B cell (primary cell): ENCODE measurements around the gene ALOX5AP. TPM values are rescaled to one million over a fixed set of nuclear protein-coding genes. Genes with fewer than 3 reads are reported as not detected.

ENCODE experiments used
- ATAC-seq: fragments of 200-7000 bp; cut with Tn5 transposase; one replicate; pipeline ENCODE4 v1.10.0; 2021; ENCODE audit warnings: low read depth, mild to moderate bottlenecking, moderate number of reproducible peaks, moderate library complexity
- CTCF ChIA-PET: fragments of 350-600 bp; sonication (Branson Sonifier 250); formaldehyde crosslinking; loops from one replicate; lab custom pipeline; 2021; ENCODE audit warnings: antibody characterized with exemption, inconsistent platforms; lab: Charles Lee
- POLR2A ChIA-PET: fragments of 350-600 bp; sonication (Branson Sonifier 250); formaldehyde crosslinking; loops from one replicate; lab custom pipeline; 2021; ENCODE audit warnings: antibody characterized with exemption; lab: Charles Lee
- DNase-seq: peaks from one replicate; pipeline ENCODE4 v3.0.0; 2013
- H2AFZ ChIP-seq: 2 replicates; pipeline ENCODE4 v1.6.1; 2012; ENCODE audit warnings: mild to moderate bottlenecking, low read depth, low read length; ENCODE audit not compliant: insufficient read depth, poor library complexity, severe bottlenecking
- H3K27ac ChIP-seq, 2 donors: 1 replicate in 1 of 2; 2 replicates in 1 of 2; pipeline ENCODE4 v1.5.1; 2012 to 2013; ENCODE audit warnings: low read length in 2 of 2, mild to moderate bottlenecking in 2 of 2, moderate library complexity in 1 of 2
- H3K27me3 ChIP-seq, 4 experiments: fragments of 200-600 bp in 1 of 4; sonication (generic) in 1 of 4; replicated peaks in 1 of 4; 1 replicate in 2 of 4; 2 replicates in 2 of 4; pipeline versions ENCODE4 v1.6.1 to v1.7.0; 2013 to 2016; ENCODE audit warnings: low read length in 3 of 4, mild to moderate bottlenecking in 2 of 4, mixed read lengths in 1 of 4, moderate library complexity in 1 of 4; ENCODE audit not compliant: insufficient read depth in 4 of 4, control insufficient read depth in 3 of 4; ENCODE audit errors: control extremely low read depth in 1 of 4
- H3K36me3 ChIP-seq, 2 experiments: replicated peaks in 1 of 2; 1 replicate in 1 of 2; 2 replicates in 1 of 2; pipeline versions ENCODE4 v1.6.1 to v1.7.1; 2013; ENCODE audit warnings: low read length in 1 of 2; ENCODE audit not compliant: insufficient read depth in 2 of 2, control insufficient read depth in 1 of 2; ENCODE audit errors: control extremely low read depth in 1 of 2, extremely low read depth in 1 of 2
- H3K4me1 ChIP-seq, 2 donors: fragments of 200-600 bp in 1 of 2; sonication (generic) in 1 of 2; 1 replicate in 1 of 2; 2 replicates in 1 of 2; pipeline versions ENCODE4 v1.5.1 to v1.6.1; 2013 to 2017; ENCODE audit warnings: low read length in 2 of 2; ENCODE audit not compliant: control insufficient read depth in 2 of 2, insufficient read depth in 2 of 2
- H3K4me2 ChIP-seq: replicated peaks from 2 replicates; pipeline ENCODE3; 2012; ENCODE audit warnings: mild to moderate bottlenecking, low read depth, low read length; ENCODE audit not compliant: poor library complexity, severe bottlenecking
- H3K4me3 ChIP-seq, 5 experiments: fragments of 200-600 bp in 1 of 5; sonication (generic) in 1 of 5; 1 replicate in 3 of 5; 2 replicates in 2 of 5; pipeline versions ENCODE4 v1.5.1 to v1.7.0; 2011 to 2016; ENCODE audit warnings: low read length in 4 of 5, mild to moderate bottlenecking in 4 of 5, low read depth in 2 of 5, control low read depth in 1 of 5, moderate library complexity in 1 of 5; ENCODE audit not compliant: insufficient read depth in 1 of 5; ENCODE audit errors: control extremely low read depth in 1 of 5, extremely low read depth in 1 of 5
- H3K79me2 ChIP-seq: fragments of 200-600 bp; sonication (generic); one replicate; pipeline ENCODE4 v1.6.0; 2016; ENCODE audit warnings: low read length; ENCODE audit not compliant: control insufficient read depth, insufficient read depth
- H3K9ac ChIP-seq: fragments of 200-600 bp; sonication (generic); 2 replicates; pipeline ENCODE4 v1.6.1; 2017; ENCODE audit warnings: mild to moderate bottlenecking, low read length, moderate library complexity
- H3K9me3 ChIP-seq, 3 donors: one replicate each; pipeline versions ENCODE4 v1.6.1 to v1.7.1; 2013; ENCODE audit warnings: low read length in 2 of 3; ENCODE audit not compliant: control insufficient read depth in 2 of 3, insufficient read depth in 1 of 3; ENCODE audit errors: control extremely low read depth in 1 of 3
- H4K20me1 ChIP-seq: 2 replicates; pipeline ENCODE4 v1.6.0; 2012; ENCODE audit warnings: mild to moderate bottlenecking, low read length; ENCODE audit not compliant: insufficient read depth, control insufficient read depth, poor library complexity, severe bottlenecking
- H3K27ac Mint-ChIP-seq: one replicate; pipeline ENCODE4 v1.8.0; 2021; ENCODE audit warnings: mixed read lengths
- H3K27me3 Mint-ChIP-seq: one replicate; pipeline ENCODE4 v1.8.0; 2021; ENCODE audit warnings: mixed read lengths
- H3K4me1 Mint-ChIP-seq: one replicate; pipeline ENCODE4 v1.8.0; 2021; ENCODE audit warnings: mixed read lengths
- H3K4me3 Mint-ChIP-seq: one replicate; pipeline ENCODE4 v1.8.0; 2021; ENCODE audit warnings: mixed read lengths
- H3K9me3 Mint-ChIP-seq: one replicate; pipeline ENCODE4 v1.8.0; 2022; ENCODE audit warnings: mixed read lengths; ENCODE audit not compliant: insufficient read depth
- EZH2 ChIP-seq: IDR thresholded peaks from 2 replicates; pipeline ENCODE4 v1.6.1; 2012; ENCODE audit warnings: borderline replicate concordance, low read depth, mild to moderate bottlenecking, moderate library complexity, low read length; ENCODE audit not compliant: insufficient read depth, poor library complexity, severe bottlenecking
- WGBS: methylation state at CpG from one replicate; pipeline ENCODE4 v1.1.5; 2013; ENCODE audit warnings: missing lambda C conversion rate; ENCODE audit not compliant: insufficient coverage; 5-methylcytosine and 5-hydroxymethylcytosine counted together
- intact Hi-C: fragments of 100-400 bp; cut with micrococcal nuclease; formaldehyde crosslinking; loops from one replicate; pipeline ENCODE4 v1.10.0; 2022
- polyA plus RNA-seq: library from polyadenylated mRNA; depleted of rRNA; stranded (reverse); fragments of >200 nt; gene quantifications from 2 replicates; pipeline ENCODE4 v1.2.3, GENCODE V29; 2012
- total RNA-seq, 2 donors: library from RNA; stranded (reverse); fragments of 120-200 nt in 1 of 2; gene quantifications; 1 replicate in 1 of 2; 2 replicates in 1 of 2; pipeline versions ENCODE4 v1.2.3 to v1.2.4, GENCODE V29; 2013 to 2022
- TF ChIP-seq, protein P1 (sequence below): fragments of 200-600 bp; IDR thresholded peaks from one replicate; pipeline ENCODE4 v1.8.0; 2022; ENCODE audit warnings: antibody characterized with exemption, mild to moderate bottlenecking

Gene ALOX5AP
- total and polyA plus RNA-seq, 2 donors (not counting 1 experiment from before 2014, with no cell fraction given) = 81.4 to 87.5 TPM

DNA sequence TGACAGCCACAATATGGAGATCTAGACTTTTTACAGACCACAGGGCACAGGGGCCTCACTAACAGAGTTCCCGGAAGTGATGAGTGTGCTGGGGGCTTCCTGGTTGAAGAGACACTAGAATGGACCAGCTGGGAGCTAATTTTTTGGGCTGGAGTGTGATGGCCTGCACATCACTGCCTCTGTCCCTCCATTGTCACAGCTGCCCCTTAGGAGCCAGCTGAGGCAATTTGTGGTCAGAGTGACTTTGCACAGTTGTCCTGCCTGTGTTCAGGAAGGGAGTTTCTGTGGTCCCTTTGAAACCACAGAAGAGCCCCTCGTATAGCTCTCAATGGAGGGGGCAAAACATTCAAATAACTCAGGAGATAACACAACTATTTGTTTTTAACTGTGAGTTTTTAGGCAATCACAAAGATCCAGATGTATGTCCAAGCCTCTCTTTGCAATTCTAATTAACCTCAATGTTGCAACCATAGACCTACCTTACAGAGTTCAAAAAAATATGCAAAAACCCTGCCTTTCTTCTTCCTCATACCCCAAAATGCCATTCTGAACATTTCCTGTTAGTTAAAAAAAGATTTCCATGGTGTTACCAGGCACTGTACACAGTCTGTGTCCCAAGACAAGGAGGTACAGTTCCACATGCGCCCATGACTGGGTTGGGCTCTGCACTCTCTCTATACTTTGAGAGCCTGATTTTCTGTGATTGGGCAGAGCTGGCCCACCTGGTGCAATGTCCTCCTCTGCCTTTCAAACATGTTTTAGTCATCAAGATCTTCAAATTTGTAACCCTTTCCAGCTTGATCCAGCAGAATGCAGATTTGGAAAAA is 2.4 kb downstream of the ALOX5AP start:
- no peaks in the 10 kb centered on the region for H3K27me3 Mint-ChIP-seq
- no peaks in the 10 kb centered on the region for H3K9me3 Mint-ChIP-seq
- peak overlapping the region; percentile 6 to 80 for H3K27ac ChIP-seq
- peak overlapping the region; percentile 23 for H2AFZ ChIP-seq
- ChIA-PET POLR2A (interaction anchor here (0.6 to 1.4 kb wide), 2 partner anchors 57 to 120 kb away, joined by 3 to 8 read pairs; partner anchors contain the start of gene USPL1), CTCF (interaction anchor here (0.7 to 1.7 kb wide), 3 partner anchors 30 to 59 kb away, joined by 3 to 7 read pairs (median 4); no protein-coding TSS in a partner anchor)
- intact Hi-C loops = loop anchor here (10.0 kb wide), 2 partner anchors 1143 to 1243 kb away; partner anchors contain the start of gene SLC7A1
- peaks cover 83% of the 10 kb centered on the region for H3K79me2 ChIP-seq
- H3K4me3 ChIP-seq = peak overlapping the region; percentile 6 to 98 (median 52)
- no peaks in the 10 kb centered on the region for H3K9me3 ChIP-seq
- H3K4me1 Mint-ChIP-seq = peaks cover 67% of the 10 kb centered on the region
- H3K27me3 ChIP-seq = no peaks in the 10 kb centered on the region
- ATAC-seq = peak; percentile 5
- 24% methylated on average over 3 of the region's 3 CpGs for WGBS
- peak overlapping the region; percentile 99 for H3K4me3 Mint-ChIP-seq
- H3K9ac ChIP-seq = peak overlapping the region; percentile 67
- peak overlapping the region; percentile 69 for H3K27ac Mint-ChIP-seq
- TF ChIP-seq, protein P1, sequence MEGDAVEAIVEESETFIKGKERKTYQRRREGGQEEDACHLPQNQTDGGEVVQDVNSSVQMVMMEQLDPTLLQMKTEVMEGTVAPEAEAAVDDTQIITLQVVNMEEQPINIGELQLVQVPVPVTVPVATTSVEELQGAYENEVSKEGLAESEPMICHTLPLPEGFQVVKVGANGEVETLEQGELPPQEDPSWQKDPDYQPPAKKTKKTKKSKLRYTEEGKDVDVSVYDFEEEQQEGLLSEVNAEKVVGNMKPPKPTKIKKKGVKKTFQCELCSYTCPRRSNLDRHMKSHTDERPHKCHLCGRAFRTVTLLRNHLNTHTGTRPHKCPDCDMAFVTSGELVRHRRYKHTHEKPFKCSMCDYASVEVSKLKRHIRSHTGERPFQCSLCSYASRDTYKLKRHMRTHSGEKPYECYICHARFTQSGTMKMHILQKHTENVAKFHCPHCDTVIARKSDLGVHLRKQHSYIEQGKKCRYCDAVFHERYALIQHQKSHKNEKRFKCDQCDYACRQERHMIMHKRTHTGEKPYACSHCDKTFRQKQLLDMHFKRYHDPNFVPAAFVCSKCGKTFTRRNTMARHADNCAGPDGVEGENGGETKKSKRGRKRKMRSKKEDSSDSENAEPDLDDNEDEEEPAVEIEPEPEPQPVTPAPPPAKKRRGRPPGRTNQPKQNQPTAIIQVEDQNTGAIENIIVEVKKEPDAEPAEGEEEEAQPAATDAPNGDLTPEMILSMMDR = no peak
- TF ChIP-seq EZH2 = no peak
- peaks cover 0 to 3% of the 10 kb centered on the region in 2 experiments for H3K36me3 ChIP-seq
- peak; percentile 36 for DNase-seq
- H4K20me1 ChIP-seq = peaks cover 6% of the 10 kb centered on the region
- peaks cover 63 to 72% of the 10 kb centered on the region in 2 donors for H3K4me1 ChIP-seq
- peak overlapping the region; percentile 72 for H3K4me2 ChIP-seq
